ENCODE data around the gene LCP1. TPM values are rescaled to one million over a fixed set of nuclear protein-coding genes. Genes with fewer than 3 reads are reported as not detected.

Gene LCP1
- total RNA-seq, 4 donors from 2014 or later = 17.3 to 34.8 (median 24.7) TPM

- Histone ChIP-seq H3K27me3 (no peaks in the 10 kb centered on the region), H3K27ac (no peak overlapping the region), H3K9me3 (no peaks in the 10 kb centered on the region), H3K4me1 (no peaks in the 10 kb centered on the region), H3K4me3 (no peak overlapping the region), H3K36me3 (no peaks in the 10 kb centered on the region)
- DNase-seq = no peak
- intact Hi-C loops (cut with DNase I; ENCODE audit: low total_unique reads) = no loop called here
- TF ChIP-seq POLR2A (IDR thresholded peaks at IDR 0.05) = no peak
- no peak for TF ChIP-seq CTCF (IDR thresholded peaks at IDR 0.05)
Observed at GRCh38 chr13:46088821-46089562, 93.0 kb downstream of the LCP1 start.

DNA sequence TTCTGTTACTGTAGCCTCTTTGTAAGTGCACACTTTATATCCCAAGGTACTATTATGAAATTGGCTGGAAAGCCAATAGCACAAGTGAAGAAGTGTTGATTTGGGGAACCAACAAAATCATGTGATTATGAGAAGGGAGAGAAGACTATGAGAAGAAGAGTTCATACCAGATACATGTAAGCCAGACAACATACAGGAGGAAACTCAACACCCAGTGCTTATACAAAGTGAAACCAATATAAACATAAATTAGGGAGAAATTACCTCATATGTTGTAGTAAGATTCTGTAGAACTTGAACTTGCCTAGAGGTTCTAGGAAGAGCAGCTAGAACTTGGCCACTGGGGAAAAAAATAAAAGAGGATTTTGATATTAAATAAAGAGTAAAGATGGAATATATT lies 94.5 kb downstream of the LCP1 start:
- no peak overlapping the region for H3K4me3 ChIP-seq
- TF ChIP-seq CTCF (IDR thresholded peaks at IDR 0.05) = no peak
- TF ChIP-seq POLR2A (IDR thresholded peaks at IDR 0.05) = no peak
- H3K27me3 ChIP-seq = no peaks in the 10 kb centered on the region
- no peak overlapping the region for H3K27ac ChIP-seq
- no peaks in the 10 kb centered on the region for H3K9me3 ChIP-seq
- H3K4me1 ChIP-seq = no peaks in the 10 kb centered on the region
- H3K36me3 ChIP-seq = no peaks in the 10 kb centered on the region
- intact Hi-C loops (cut with DNase I; ENCODE audit: low total_unique reads) = no loop called here
- DNase-seq = no peak

GRCh38 chr13:46086985-46087384 lies 95.0 kb downstream of the LCP1 start:
- no peaks in the 10 kb centered on the region for H3K36me3 ChIP-seq
- H3K27me3 ChIP-seq = no peaks in the 10 kb centered on the region
- no peak overlapping the region for H3K27ac ChIP-seq
- H3K4me3 ChIP-seq = no peak overlapping the region
- H3K4me1 ChIP-seq = no peaks in the 10 kb centered on the region
- TF ChIP-seq CTCF (IDR thresholded peaks at IDR 0.05) (no peak), POLR2A (IDR thresholded peaks at IDR 0.05) (no peak)
- no peak for DNase-seq
- intact Hi-C loops (cut with DNase I; ENCODE audit: low total_unique reads) = no loop called here
- H3K9me3 ChIP-seq = no peaks in the 10 kb centered on the region

GRCh38 chr13:46086421-46086922 lies 95.5 kb downstream of the LCP1 start:
- Histone ChIP-seq H3K4me3 (no peak overlapping the region), H3K27me3 (no peaks in the 10 kb centered on the region), H3K27ac (no peak overlapping the region), H3K4me1 (no peaks in the 10 kb centered on the region), H3K9me3 (no peaks in the 10 kb centered on the region), H3K36me3 (no peaks in the 10 kb centered on the region)
- intact Hi-C loops (cut with DNase I; ENCODE audit: low total_unique reads) = no loop called here
- TF ChIP-seq CTCF (IDR thresholded peaks at IDR 0.05) = no peak
- no peak for TF ChIP-seq POLR2A (IDR thresholded peaks at IDR 0.05)
- DNase-seq = no peak

DNA sequence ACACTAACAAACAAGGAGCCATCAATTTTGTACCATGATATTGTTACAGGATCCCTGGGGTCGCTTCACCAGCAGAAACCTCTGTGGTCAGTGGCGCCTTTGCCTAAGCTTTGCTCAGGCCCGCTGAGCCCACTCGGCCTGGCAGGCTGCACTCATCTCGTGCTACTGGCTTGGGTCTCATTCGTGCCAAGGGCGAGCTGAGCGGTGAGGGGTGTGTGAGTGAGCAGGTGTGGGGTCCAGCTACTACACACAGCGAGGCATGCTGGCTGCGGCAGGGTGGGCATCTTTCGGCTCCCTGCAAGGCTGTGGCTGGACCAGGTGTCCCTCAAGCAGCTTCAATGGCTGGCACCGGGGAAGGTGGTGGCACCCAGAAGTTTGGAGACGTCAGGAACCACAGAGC lies 96.2 kb downstream of the LCP1 start:
- Histone ChIP-seq H3K4me3 (no peak overlapping the region), H3K36me3 (no peaks in the 10 kb centered on the region), H3K27ac (no peak overlapping the region), H3K9me3 (no peaks in the 10 kb centered on the region), H3K27me3 (no peaks in the 10 kb centered on the region), H3K4me1 (no peaks in the 10 kb centered on the region)
- intact Hi-C loops (cut with DNase I; ENCODE audit: low total_unique reads) = no loop called here
- DNase-seq = no peak
- TF ChIP-seq CTCF (IDR thresholded peaks at IDR 0.05) (no peak), POLR2A (IDR thresholded peaks at IDR 0.05) (no peak)

All from uterus (tissue), 4 donors.